NB4 (cell line): ENCODE measurements around the gene IRF9.

ENCODE experiments used
- CTCF ChIP-seq: IDR thresholded peaks from one replicate; pipeline ENCODE4 v1.5.1; 2012; ENCODE audit warnings: low read depth, low read length
- MAX ChIP-seq: IDR thresholded peaks from 2 replicates; pipeline ENCODE4 v1.6.1; 2011; ENCODE audit warnings: low read depth, low read length
- MYC ChIP-seq: IDR thresholded peaks from 2 replicates; pipeline ENCODE4 v1.6.1; 2011; ENCODE audit warnings: low read depth, low read length

- TF ChIP-seq CTCF (no peak), MYC (no peak), MAX (no peak)
Observed at GRCh38 chr14:24150567-24150966, 10.5 kb upstream of the IRF9 start.
